NT2/D1 (cell line): ENCODE measurements around the gene TSPAN5.

Experiments
- SUZ12 ChIP-seq: IDR thresholded peaks from 2 replicates; pipeline ENCODE4 v1.6.1; 2011; ENCODE audit not compliant: insufficient read length, insufficient read depth; ENCODE audit errors: extremely low read depth
- YY1 ChIP-seq: IDR thresholded peaks from 2 replicates; pipeline ENCODE4 v1.6.1; 2011; ENCODE audit not compliant: insufficient read length, insufficient read depth
- ZNF274 ChIP-seq: IDR thresholded peaks from 2 replicates; pipeline ENCODE4 v1.6.1; 2011; ENCODE audit warnings: mild to moderate bottlenecking, low read depth, low read length

DNA sequence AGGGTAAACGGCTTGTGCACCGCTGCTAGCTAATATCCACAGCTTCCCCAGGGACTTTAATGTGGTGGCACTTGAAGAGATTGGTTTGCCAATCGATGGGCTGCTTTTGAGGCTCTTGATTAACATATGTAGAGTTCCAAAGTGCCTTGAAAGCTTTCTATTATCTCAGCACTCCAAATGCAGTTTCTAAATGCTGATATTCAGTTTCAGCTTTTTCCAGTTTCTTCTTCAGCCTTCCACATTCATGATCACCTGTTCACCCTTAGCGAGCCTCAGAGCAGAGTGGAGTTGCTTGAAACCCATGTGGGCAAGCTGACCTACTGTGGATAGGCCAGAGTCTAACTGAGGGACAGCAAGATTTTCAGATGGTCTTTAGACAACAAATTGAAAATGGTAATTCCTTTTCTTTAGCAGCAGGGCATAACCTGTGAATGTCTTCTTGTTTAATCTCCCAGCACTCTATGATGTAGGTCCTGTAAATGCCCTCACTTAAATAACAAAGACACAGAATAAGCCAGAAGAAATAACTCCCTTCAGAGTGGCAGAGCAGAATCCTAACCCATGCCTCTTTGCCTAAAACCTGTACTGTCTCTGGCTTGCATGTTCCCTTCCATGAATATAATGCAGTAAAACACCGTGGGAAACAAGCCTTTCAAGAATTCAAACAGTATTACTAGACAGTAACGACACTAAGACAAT is 99.8 kb downstream of the TSPAN5 start:
- TF ChIP-seq SUZ12 (no peak), YY1 (no peak), ZNF274 (no peak)
